Activated naive CD4-positive, alpha-beta T cell (primary cell): ENCODE results near the gene PPM1F.

Source experiments
- DNase-seq, 4 experiments: peaks; one replicate each; lab custom pipeline; 2025; lab: John Stamatoyannopoulos, UW

Gene PPM1F

GRCh38 chr22:21975854-21976345 is 23.3 kb upstream of the PPM1F start:
- no peak for DNase-seq

GRCh38 chr22:21975273-21975672 is 22.6 kb upstream of the PPM1F start:
- DNase-seq = no peak

DNA sequence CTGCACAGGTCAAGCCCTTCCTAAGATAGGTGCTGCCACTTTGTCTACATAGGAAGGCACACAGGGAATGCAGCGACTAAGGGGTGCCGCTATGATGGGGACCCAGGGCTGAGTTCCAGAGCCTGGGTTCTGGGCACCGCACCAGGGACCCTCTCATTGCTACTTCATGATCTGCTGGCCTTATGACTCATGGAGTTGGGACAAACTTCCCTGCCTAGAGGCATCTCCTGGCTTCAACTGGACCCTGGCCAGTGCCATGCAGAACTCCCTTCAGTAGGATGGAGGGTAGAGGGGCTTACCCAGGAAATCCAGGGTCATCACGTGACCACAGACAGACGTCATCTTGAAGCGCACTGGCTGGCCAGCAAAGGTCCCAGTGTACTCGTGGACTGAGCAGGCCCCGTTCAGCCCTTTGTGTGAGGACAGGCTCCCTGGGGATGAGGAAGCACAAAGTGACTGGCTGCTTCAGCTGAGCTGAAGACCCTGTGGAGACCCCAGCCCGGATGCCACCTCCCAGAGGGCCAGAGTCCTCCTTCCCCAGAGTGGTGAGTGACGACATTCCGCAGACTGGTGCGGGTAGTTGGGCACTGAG is 21.5 kb upstream of the PPM1F start:
- DNase-seq = no peak

DNA sequence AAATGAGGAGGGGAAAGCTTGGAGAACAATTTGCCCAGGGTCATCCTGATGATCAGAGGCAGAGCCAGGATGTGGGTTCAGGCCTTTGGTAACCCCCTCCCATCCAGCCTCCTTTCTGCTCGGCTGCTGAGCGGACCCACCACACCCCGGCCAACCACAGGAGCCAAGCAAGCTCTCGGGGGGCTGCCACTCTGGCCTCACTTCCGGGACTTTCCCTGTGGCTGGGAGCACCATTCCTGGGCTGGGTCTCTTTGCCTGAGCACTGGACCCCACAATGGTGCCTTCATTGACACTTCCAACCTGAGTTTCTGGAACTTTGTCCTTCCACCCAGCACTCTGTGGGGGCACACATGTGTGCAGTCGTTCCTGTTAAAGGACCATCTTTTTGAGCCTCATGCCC is 20.2 kb upstream of the PPM1F start:
- DNase-seq = no peak

- DNase-seq = peak; percentile 9 to 38 (median 14)
Observed at GRCh38 chr22:21972293-21972779, 19.7 kb upstream of the PPM1F start.

GRCh38 chr22:21971858-21972275 is 19.2 kb upstream of the PPM1F start:
- DNase-seq = no peak

DNA sequence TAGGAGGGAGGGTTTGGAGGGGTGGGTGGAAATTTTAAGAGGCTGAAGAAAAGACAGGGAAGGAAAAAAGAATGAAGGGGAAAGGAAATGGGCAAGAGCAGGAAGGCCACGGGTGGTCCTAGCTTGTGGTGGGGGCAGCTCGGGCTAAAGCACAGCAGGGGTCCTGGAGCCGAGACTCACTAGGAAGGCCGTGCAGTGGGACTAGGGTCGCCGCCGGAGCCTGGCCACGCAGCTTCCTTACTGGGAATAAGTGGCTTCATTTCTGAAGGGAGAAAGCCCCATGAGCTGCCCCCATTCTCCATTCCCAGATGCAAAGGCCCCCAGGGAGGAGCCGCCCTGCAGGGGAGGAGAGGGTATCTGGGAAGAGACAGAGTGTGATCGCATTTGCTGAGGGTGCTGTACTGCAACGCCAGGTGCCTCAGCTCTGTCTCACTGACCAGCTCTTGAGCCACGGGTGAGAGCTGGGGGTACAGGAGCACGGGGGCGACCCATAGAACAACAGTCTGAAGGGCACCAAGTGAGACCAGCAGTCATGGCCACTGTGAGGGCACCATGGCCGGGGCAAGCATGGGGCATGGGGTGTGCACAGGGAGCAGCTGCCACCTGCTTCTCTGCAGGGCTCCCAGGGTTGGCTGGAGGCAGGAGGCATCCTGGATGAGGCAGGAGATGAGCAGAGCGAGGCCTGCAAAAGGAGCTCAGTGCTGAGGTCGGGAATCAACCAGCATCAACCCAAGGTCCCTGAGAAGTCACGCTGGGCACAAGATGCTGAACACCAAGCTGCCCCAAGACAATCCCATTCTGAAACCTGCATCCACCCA is 18.4 kb upstream of the PPM1F start:
- DNase-seq = no peak

GRCh38 chr22:21970037-21970799 is 17.6 kb upstream of the PPM1F start:
- no peak for DNase-seq

DNA sequence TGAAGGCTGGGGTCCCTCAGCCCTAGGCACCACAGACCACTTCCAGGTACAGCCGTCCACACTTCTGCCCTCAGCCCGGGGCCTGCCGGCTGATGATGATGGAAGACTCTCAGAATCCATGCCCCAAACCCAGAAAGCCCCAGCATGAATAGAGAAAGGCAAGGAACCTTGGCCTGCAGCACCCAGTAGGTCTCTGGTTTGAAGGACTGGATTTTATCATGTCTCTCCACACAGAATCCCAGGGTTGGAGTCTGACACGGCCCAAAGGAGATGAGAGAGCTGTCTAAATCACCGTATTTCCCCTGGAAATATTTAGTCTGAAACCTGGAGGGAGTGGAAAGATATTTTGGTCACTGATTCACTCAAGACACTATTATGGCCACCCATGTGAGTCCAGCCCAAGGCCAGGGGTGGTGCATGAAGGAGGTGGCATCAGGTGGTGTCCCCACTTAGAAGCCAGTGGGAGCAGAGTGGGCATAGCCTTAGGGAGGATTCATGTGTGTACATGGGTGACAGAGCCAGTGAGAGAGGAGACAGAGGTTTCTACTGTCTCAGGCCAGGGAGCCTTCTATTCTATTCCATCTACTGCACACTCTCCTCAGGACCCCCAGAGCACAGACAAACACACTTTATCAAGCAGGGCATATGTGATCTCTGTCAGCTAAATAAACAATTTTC is 15.9 kb upstream of the PPM1F start:
- no peak for DNase-seq

- no peak for DNase-seq
Observed at GRCh38 chr22:21967693-21968271, 15.1 kb upstream of the PPM1F start.

DNA sequence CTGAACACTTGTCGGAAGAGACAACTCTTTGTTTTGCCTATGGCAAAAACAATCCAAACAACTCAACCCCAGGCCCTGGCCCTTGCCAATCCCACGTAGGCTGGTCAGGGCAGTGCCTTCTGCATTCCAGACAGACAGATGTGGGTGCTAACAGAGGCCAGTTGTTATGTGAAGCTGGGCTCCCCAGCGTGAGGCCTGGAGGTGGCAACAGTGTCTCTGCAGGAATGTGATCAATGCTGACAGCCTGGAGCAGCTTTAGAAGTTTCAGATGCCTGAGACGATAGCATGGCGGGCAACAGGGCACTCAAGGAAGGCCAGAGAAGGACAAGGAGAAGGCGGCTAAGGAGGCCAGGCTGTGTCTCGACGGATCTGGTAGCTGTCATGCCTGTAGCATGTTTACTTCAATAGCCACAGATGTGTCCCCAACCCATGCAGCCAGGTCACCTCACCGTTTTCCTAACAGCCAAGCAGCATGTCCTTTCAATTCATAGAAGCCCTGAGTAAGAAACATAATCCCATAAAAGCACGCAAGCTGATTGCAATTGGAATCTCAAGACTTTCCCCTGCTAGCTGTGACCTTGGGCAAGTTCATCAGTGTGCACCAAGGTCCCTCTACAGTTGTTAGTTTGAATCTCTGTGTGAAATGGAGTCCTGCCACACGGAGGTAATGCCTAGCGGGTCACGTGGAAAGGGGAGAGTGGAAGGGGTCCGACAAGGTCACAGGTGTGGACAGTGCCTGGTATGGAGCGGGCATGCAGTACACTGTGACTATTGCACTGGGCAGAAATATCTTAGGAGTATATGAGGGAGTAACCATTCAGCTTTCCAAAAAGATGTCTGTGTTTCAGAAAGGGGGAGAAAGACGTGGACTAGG is 14.2 kb upstream of the PPM1F start:
- no peak for DNase-seq

- no peak for DNase-seq
Observed at GRCh38 chr22:21965762-21966288, 13.2 kb upstream of the PPM1F start.

DNA sequence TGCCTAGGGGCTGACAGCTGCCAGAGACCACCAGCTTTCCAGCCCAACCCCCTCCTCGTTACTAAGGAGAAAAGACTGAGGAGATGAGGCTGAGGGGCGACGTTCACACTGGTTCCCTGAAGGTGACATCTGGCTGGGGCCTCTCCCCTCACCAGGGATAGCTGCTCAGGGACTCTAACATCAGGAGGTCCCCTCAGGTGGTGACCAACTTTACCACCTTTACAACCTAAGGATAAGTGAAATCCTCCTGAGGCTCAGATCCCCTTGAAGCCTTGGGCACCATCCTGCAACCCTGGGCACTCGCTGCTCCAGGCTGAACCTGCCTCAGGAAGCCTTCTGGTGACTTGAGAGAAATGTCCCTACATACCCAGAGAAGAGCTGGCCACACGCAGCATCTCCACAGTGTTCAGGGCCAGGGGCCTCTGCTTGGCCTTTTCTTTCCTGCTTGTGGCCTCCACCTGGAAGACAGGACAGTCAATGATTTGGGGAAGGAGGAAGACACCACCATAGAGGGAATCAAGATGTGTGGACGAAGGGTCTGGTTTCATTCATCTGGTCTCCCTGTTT is 12.4 kb upstream of the PPM1F start:
- DNase-seq = no peak

DNA sequence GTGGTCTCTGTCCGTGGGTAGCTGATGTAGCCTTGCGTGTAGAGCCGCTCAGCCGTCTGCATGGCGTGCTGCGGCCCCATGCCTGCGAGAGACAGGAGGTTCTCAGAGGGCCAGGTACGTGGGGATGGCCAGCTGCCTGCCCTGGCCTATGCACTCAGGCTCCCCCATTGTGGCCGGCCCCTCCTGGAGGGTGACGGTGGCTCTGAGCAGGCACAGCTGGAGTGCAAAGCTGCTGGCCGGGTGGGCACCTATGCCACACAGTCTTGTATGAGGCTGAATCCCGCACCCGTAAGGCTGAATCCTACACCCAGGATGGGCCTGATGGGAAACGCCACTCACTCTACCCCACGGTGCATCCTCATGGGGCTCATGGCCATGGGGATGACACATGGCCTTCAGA is 11.6 kb upstream of the PPM1F start:
- DNase-seq = no peak

DNA sequence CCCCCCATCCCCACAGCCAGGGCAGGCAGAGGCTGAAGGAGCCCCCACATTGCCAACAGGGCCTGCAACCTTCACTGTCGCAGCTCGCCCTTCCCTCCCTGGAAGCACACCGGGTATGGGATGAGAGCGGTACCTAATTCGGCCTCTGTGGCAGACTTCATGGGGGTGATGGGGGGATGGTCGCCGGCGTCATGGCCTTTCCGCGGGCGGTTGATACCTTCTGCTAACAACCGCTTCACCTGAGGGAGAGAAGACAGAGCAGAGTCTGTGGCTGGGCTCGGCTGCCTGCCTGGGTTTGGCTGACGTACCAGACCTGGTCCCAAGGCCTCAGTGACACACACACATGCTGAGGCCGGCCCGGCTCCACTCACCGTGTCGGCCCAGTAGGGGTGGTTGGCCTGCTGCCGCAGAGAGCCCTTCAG is 11.2 kb upstream of the PPM1F start:
- no peak for DNase-seq

- DNase-seq = no peak
Observed at GRCh38 chr22:21963286-21963685, 10.6 kb upstream of the PPM1F start.

DNA sequence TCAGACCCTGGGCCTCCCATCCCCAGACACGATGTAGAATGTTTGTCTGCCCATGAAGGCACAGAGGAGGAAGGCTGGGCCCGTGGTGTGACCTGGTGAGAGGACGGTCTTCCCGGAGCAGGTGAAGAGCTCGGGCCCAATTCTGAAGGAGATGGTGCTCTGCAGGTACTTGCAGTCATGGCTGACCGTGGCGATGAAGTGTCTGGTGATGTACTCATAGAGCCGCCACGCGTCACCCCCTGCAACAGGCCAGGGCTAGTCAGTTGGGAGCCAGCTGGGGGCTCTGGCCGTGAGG is 10.0 kb upstream of the PPM1F start:
- DNase-seq = no peak

- DNase-seq = no peak
Observed at GRCh38 chr22:21961886-21962654, 9.4 kb upstream of the PPM1F start.

DNA sequence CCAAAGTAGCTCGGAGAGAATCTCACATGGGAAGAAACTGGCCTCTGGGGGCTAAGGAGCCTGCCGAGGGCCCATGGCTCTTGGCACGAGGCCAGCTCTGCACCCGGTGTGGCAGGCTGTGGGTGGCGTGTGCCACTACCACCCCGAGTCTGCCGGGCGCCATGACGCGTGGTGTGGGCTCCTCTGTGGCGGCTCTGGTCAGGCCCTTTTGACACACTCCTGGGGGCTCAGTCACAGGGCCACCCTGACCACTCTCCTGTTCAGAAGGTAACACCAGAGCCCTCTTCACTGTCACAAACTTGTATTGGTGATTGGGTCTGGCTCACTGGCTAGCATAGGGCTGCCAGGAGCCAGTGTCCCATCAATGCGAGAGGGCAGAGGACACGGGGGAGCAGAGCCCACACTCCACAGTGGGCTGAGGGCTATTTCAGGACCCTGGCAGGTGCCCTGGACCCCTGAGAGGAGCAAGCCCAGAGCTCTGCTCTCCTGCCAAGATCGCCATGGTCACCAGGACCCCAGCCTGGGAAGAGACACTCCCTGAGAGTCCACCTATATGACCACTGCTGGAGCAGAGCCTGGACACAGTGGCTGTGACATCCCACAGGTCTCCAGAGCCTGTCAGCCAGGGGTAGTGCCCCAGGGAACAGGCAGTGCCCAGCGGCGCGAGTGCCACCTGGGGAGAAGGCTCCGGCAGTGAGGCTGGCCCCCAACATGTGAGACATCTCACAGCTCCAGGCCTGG is 8.6 kb upstream of the PPM1F start:
- DNase-seq = no peak
